ENCODE results near the gene LRRC32. TPM values are rescaled to one million over a fixed set of nuclear protein-coding genes. Genes with fewer than 3 reads are reported as not detected.

The LRRC32 gene
- total RNA-seq, 4 donors from 2014 or later = 15.6 to 42.5 (median 17.9) TPM

DNA sequence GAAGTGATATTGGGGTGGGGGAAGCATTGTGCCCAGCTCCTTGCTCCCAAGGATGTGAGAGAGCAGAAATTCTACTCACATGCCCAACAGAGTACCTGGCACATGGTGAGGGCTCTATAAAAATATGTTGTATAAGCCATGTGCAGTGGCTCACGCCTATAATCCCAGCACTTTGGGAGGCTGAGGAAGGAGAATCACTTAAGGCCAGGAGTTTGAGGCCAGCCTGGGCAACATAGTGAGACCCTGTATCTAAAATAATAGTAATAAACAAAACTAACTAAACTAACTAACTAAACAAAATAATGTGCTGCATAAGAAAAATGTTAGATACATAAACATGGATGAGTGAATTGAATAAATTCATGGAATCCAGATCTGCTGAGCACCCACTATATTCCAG lies 33.2 kb upstream of the LRRC32 start:
- DNase-seq = no peak
- Histone ChIP-seq H3K27me3 (no peaks in the 10 kb centered on the region), H3K9me3 (no peaks in the 10 kb centered on the region), H3K27ac (no peak overlapping the region), H3K4me1 (no peaks in the 10 kb centered on the region), H3K4me3 (replicated peaks in 1 of 3) (no peak overlapping the region), H3K36me3 (no peaks in the 10 kb centered on the region)
- intact Hi-C loops (cut with DNase I) = no loop called here
- TF ChIP-seq, protein P1, sequence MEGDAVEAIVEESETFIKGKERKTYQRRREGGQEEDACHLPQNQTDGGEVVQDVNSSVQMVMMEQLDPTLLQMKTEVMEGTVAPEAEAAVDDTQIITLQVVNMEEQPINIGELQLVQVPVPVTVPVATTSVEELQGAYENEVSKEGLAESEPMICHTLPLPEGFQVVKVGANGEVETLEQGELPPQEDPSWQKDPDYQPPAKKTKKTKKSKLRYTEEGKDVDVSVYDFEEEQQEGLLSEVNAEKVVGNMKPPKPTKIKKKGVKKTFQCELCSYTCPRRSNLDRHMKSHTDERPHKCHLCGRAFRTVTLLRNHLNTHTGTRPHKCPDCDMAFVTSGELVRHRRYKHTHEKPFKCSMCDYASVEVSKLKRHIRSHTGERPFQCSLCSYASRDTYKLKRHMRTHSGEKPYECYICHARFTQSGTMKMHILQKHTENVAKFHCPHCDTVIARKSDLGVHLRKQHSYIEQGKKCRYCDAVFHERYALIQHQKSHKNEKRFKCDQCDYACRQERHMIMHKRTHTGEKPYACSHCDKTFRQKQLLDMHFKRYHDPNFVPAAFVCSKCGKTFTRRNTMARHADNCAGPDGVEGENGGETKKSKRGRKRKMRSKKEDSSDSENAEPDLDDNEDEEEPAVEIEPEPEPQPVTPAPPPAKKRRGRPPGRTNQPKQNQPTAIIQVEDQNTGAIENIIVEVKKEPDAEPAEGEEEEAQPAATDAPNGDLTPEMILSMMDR (IDR thresholded peaks at IDR 0.05) = no peak
- no peak for TF ChIP-seq POLR2A (IDR thresholded peaks at IDR 0.05)
- WGBS, 2 donors = 81 to 84% methylated on average over 1 of the region's 1 CpG

DNA sequence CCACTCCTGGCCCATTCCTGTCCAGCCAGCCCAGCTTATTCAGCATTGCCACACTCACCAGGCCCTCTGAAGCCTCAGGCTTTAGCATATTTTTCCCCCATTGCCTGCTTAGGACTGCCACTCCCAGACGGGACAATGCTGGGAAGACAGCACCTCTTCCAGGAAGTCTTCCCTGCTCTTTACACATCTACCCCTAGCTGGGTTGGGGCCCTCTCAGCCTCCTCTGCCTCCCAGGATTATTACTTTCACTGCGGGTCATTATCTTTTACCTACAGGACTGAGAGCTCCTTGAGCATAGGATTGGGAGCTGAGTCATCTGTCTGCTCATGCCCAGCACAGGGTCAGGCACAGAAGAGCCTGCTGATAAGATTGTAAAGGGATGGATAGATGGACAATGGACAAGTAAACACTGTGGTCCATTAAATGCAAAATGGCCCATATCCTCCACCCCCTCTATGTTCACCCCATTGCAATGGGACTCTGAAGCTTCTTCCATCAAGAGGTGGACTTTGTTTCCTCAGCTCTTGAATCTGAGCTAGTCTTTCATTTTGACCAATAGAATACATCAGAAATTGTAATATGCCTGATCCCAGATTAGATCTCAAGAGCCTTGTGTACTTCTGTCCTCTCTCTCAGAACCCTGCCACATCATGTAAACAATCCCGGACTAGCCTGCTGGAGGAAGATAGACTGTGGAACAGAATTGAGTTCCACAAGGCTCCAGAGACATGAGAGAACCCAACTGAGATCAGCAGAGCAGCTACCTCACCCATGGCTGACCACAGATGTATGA lies 32.0 kb upstream of the LRRC32 start:
- no peak overlapping the region for H3K27ac ChIP-seq
- no peaks in the 10 kb centered on the region for H3K4me1 ChIP-seq
- no peak for DNase-seq
- no peaks in the 10 kb centered on the region for H3K36me3 ChIP-seq
- 75 to 91% methylated on average over 3 of the region's 3 CpGs for WGBS, 2 donors
- H3K27me3 ChIP-seq = no peaks in the 10 kb centered on the region
- no peak overlapping the region for H3K4me3 ChIP-seq (replicated peaks in 1 of 3)
- intact Hi-C loops (cut with DNase I) = no loop called here
- no peak for TF ChIP-seq POLR2A (IDR thresholded peaks at IDR 0.05)
- TF ChIP-seq, protein P1 (IDR thresholded peaks at IDR 0.05) = no peak
- H3K9me3 ChIP-seq = no peaks in the 10 kb centered on the region

DNA sequence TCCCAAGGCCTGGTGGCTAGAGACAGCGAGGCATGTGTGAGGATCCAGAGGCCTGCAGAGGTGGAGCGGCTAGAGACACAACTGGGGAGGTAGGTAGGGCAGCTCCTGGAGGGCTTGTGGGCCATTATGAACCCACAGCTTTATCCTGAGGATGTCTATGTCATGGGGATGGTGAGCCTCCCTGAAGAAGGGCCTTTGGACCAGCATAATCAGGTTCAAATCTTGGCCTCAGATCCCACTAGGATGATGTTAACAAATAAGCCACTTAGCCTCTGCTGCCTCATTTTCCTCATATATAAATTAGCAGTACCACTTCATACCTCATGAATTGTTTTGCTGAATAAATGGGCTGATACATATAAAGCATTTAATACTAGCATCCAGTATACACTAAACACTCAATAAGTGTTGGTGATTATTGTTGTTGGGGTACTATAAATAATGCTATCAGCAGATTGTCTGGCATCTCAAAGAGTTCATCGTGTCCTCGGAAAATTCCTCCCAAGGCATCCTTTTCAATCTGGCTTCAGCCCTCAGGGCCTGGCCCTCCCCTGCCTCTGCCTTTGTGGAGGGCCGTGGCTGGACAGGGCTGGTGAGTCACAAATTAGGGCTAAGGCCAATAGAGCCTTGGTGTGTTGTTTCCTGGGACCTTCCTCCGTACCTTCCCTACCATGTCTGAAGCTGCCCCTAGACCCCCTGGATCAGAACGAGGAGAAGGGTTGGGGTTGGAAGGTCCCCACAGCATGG lies 30.9 kb upstream of the LRRC32 start:
- TF ChIP-seq, protein P1 (IDR thresholded peaks at IDR 0.05) = no peak
- TF ChIP-seq POLR2A (IDR thresholded peaks at IDR 0.05) = no peak
- 74 to 89% methylated on average over 7 of the region's 7 CpGs for WGBS, 2 donors
- no peak for DNase-seq
- H3K9me3 ChIP-seq = no peaks in the 10 kb centered on the region
- intact Hi-C loops (cut with DNase I) = no loop called here
- no peaks in the 10 kb centered on the region for H3K4me1 ChIP-seq
- no peaks in the 10 kb centered on the region for H3K27me3 ChIP-seq
- H3K4me3 ChIP-seq (replicated peaks in 1 of 3) = no peak overlapping the region
- H3K27ac ChIP-seq = no peak overlapping the region
- H3K36me3 ChIP-seq = no peaks in the 10 kb centered on the region

DNA sequence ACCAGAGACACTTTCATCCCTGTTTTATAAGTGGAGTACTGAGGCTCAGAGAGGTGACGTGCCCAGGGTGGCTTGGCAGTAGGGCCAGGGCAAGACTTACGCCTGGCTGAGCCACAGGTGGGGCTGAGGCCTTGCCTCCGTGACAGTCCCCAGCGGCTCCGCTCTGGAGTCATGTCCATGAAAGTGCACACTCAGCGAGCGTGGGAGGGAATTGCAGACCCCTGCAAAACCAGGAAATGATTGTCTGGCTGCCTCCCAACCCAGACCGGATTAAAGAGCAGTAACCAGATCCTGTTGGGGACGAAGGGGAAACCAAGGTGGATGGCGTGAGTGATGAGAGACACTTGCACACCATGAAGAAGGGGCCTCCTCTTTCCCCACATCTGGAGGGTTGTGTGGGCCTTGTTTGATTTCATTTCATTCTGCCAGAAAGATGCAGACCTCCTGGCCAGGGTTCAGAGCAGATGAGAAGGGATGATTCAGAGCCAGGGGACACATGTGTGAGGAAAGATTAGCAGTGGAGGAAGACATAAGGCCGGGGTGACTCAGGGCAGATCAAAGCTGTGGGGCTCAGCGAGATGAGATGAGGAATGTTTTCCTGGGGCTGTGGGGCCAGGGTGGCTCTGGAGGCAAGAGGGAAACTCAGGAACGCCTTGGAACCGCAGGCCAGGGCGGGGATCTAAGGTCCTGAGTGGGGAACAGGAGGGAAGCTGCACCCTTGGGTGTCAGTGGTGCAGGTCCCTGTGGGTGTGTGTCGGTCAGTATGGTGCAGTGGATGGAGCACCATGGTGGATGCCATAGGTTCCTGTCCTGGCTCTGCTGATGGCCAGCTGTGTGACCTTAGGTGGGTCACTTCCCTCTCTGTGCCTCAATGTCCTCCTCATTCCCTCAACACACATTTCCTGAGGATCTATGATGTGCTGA lies 29.9 kb upstream of the LRRC32 start:
- TF ChIP-seq POLR2A (IDR thresholded peaks at IDR 0.05) = no peak
- TF ChIP-seq, protein P1 (IDR thresholded peaks at IDR 0.05) = no peak
- no peak overlapping the region for H3K27ac ChIP-seq
- no peaks in the 10 kb centered on the region for H3K4me1 ChIP-seq
- H3K9me3 ChIP-seq = no peaks in the 10 kb centered on the region
- intact Hi-C loops (cut with DNase I) = no loop called here
- no peaks in the 10 kb centered on the region for H3K27me3 ChIP-seq
- 68 to 73% methylated on average over 16 of the region's 16 CpGs for WGBS, 2 donors
- H3K4me3 ChIP-seq (replicated peaks in 1 of 3) = no peak overlapping the region
- DNase-seq = no peak
- H3K36me3 ChIP-seq = no peaks in the 10 kb centered on the region

Data from thyroid gland (tissue), 4 donors.